ENCODE results near the gene ZFHX3. TPM values are rescaled to one million over a fixed set of nuclear protein-coding genes. Genes with fewer than 3 reads are reported as not detected.

ZFHX3 gene
- total RNA-seq, 3 donors from 2014 or later, result 13.8 to 36.0 (median 15.5) TPM

DNA sequence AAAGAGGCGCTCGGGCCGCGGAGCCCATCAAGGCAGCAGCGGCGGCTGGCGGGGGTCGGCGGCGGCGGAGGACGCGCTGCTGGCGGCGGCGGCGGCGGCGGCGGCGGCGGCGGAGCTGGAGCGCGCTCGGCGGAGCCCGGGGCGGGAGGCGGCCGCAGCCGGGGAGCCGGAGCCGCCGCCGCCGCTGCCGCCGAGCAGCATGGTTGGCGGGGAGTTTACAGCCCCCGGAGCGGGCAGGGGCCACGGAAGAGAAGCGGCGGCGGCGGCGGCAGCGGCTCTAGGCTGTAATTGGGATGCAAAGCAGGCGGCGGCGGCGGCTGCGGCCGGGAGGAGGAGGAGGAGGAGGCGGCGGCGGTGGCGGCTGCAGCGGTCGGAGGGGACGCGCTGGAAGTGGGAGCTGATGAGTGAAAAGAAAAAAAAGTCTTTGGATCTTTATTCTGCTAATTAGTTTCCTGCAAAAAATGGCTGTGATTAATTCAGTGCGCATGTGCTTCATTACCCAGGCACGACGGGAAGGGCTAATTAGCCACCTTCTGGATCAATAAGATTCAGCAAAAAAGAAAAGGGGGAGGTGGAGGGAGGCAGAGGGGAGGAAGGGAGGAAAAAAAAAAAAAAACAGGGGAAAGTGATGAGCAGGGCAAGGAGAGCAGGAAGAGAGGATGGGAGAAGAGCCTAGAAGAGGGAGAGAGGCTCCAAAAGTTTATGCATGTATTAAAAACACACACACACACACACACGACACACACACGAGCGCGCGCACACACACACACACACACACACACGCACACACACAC lies 10.9 kb upstream of the ZFHX3 start:
- ATAC-seq (peak; percentile 20), DNase-seq (peak; percentile 68 to 74 (median 71))
- H3K4me1 ChIP-seq (ENCODE audit: low read depth), result peaks cover 25% of the 10 kb centered on the region
- intact Hi-C loops (cut with DNase I, micrococcal nuclease), result loop anchor here in 1 of 2 donors (10.0 kb wide), 1 partner anchor 224 kb away; no protein-coding TSS in a partner anchor
- H3K9me3 ChIP-seq, result no peaks in the 10 kb centered on the region
- no peaks in the 10 kb centered on the region for H3K36me3 ChIP-seq (ENCODE audit: low read depth)
- peak overlapping the region; percentile 50 for H3K4me3 ChIP-seq
- TF ChIP-seq, protein P1, sequence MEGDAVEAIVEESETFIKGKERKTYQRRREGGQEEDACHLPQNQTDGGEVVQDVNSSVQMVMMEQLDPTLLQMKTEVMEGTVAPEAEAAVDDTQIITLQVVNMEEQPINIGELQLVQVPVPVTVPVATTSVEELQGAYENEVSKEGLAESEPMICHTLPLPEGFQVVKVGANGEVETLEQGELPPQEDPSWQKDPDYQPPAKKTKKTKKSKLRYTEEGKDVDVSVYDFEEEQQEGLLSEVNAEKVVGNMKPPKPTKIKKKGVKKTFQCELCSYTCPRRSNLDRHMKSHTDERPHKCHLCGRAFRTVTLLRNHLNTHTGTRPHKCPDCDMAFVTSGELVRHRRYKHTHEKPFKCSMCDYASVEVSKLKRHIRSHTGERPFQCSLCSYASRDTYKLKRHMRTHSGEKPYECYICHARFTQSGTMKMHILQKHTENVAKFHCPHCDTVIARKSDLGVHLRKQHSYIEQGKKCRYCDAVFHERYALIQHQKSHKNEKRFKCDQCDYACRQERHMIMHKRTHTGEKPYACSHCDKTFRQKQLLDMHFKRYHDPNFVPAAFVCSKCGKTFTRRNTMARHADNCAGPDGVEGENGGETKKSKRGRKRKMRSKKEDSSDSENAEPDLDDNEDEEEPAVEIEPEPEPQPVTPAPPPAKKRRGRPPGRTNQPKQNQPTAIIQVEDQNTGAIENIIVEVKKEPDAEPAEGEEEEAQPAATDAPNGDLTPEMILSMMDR (IDR thresholded peaks at IDR 0.05), result no peak

DNA sequence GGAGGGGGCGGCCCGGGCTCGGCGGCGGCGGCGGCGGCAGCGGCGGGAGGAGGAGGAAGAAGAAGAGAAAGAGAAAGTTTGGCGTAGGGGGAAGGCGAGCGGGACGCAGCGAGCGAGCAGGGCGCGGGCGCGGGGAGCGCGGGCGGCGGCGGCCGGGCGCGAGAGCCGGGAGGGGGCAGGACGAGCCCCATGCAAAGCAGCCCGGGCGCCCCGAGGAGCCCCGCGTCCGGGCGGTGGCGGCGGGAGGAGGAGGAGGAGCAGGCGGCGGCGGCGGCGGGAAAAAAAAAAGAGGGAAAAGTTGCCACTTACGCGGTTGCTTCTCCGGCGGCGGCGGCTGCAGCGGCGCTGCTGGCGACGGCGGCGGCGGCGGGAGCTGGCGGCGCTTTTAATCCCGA lies 10.3 kb upstream of the ZFHX3 start:
- H3K9me3 ChIP-seq, result no peaks in the 10 kb centered on the region
- intact Hi-C loops (cut with DNase I, micrococcal nuclease), result loop anchor here in 1 of 2 donors (10.0 kb wide), 1 partner anchor 223 kb away; no protein-coding TSS in a partner anchor
- H3K4me1 ChIP-seq (ENCODE audit: low read depth), result peaks cover 31% of the 10 kb centered on the region
- ATAC-seq (peak; percentile 55), DNase-seq (peak in 2 of 3 donors; percentile 63 to 76)
- peak overlapping the region; percentile 50 for H3K4me3 ChIP-seq
- TF ChIP-seq, protein P1 (IDR thresholded peaks at IDR 0.05), result no peak
- no peaks in the 10 kb centered on the region for H3K36me3 ChIP-seq (ENCODE audit: low read depth)

DNA sequence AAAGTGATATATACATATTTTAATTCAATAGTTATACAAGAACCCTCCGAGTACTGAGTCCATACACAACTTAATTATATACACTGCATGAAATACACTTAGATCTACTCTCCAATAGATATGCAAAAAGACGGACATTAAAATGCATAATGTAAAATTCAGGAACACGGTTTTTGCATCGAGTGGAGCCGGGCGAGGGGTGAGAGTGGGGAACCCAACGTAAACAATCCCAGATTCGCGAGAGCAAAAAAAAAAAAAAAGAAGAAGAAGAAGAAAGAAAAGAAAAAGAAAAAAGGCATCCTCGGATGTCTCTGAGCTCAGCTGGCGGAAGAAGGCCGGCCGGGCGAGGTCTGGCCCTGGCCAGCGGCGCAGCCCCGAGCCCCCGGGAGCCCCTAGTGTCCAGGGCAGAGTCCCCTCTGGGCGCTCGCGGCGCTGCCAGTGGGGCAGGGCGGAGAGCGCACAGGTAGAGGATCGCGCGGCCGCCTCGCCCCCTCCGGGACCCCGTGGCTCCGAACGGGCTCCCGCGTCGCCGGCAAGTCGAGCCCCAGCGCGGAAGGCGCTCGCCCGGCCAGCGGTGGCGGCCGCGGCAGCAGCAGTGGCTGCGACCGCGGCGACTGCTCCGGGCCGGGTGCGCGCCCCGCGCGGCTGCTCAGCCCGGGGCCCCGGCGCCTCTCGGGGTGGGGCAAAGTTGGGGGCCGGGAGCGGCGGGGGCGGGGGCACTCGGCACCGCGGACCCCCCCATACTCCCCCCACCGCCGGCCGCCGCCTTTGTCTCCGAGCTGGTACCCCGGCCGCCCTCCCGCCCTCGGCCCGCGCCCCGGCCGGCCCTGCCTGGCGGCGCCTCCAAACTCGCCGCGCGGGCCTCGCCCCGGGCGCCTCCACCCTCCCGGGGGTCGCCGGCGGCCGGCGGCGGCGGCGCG lies 9.6 kb upstream of the ZFHX3 start:
- Histone ChIP-seq H3K4me3 (peak overlapping the region; percentile 50), H3K36me3 (ENCODE audit: low read depth) (no peaks in the 10 kb centered on the region), H3K9me3 (no peaks in the 10 kb centered on the region), H3K4me1 (ENCODE audit: low read depth) (peaks cover 31% of the 10 kb centered on the region)
- TF ChIP-seq, protein P1 (IDR thresholded peaks at IDR 0.05), result no peak
- ATAC-seq (peak; percentile 45), DNase-seq (peak in 2 of 3 donors; percentile 51 to 66)
- intact Hi-C loops (cut with DNase I, micrococcal nuclease), result loop anchor here in 1 of 2 donors (10.0 kb wide), 1 partner anchor 223 kb away; no protein-coding TSS in a partner anchor

DNA sequence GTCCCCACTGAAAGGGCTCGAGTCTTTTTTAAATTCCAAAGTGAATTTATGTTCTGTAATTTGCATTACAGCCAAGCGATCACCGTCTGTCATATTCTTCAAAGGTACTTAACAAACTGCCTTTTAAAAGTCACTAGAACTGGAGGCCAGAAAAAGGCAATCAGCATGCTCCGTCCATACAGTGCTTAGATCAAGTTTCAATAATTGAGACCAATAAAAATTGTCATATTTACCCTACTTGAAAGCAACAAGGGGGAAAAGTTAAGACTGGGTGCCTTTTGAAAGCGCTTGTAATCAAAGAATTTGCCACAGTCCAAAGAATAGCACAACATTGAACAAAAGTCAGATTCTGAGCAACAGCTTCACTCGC lies 9.0 kb upstream of the ZFHX3 start:
- no peaks in the 10 kb centered on the region for H3K36me3 ChIP-seq (ENCODE audit: low read depth)
- TF ChIP-seq, protein P1 (IDR thresholded peaks at IDR 0.05), result no peak
- H3K4me1 ChIP-seq (ENCODE audit: low read depth), result peaks cover 31% of the 10 kb centered on the region
- H3K4me3 ChIP-seq, result no peak overlapping the region
- DNase-seq (no peak), ATAC-seq (no peak)
- H3K9me3 ChIP-seq, result no peaks in the 10 kb centered on the region
- intact Hi-C loops (cut with DNase I, micrococcal nuclease), result loop anchor here in 1 of 2 donors (10.0 kb wide), 1 partner anchor 222 kb away; no protein-coding TSS in a partner anchor

DNA sequence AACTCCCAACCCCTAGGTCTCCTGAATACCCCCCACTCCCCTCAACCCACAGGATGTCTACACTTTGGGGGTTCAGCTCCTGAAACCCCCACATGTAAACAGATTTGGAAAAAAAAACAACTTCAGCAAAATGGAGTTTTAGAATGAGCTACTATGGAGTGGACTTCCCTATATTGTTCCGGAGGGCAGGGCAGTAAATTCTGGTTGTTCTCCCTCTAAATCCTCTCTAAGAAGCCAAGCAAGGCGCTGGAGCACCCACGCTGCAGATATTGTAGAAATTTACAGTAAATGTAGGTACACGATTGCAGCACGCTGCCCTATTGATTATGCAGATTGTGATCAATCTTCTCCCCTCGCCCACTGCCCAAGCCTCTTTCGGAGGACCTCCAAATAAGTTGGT lies 8.5 kb upstream of the ZFHX3 start:
- Histone ChIP-seq H3K4me3 (no peak overlapping the region), H3K36me3 (ENCODE audit: low read depth) (no peaks in the 10 kb centered on the region), H3K9me3 (no peaks in the 10 kb centered on the region), H3K4me1 (ENCODE audit: low read depth) (peaks cover 31% of the 10 kb centered on the region)
- ATAC-seq (no peak), DNase-seq (no peak)
- TF ChIP-seq, protein P1 (IDR thresholded peaks at IDR 0.05), result no peak
- intact Hi-C loops (cut with DNase I, micrococcal nuclease), result loop anchor here in 1 of 2 donors (10.0 kb wide), 1 partner anchor 222 kb away; no protein-coding TSS in a partner anchor

Data from mucosa of descending colon (tissue), 3 donors.